ENCODE results near the gene FAM120A.

Gene FAM120A

DNA sequence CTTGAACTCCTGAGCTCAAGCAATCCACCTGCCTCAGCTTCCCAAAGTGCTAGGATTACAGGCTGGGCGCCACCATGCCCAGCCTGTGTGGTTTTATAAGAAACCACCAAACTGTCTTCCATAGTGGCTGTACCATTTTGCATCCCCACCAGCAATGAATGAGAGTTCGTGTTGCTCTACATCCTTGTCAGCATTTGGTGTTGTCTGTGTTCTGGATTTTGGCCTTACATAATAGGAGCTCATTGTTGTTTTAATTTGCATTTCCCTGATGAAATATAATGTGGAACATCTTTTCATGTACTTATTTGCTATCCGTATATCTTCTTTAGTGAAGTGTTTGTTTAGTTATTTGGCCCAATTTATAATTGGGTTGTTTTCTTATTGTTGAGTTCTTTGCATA is 154.7 kb downstream of the FAM120A start:
- peaks cover 2% of the 10 kb centered on the region; the same call in 1 of the 2 replicates for H3K9me3 ChIP-seq (ENCODE audit: insufficient read depth, low read depth, low read length)
- H3K9ac ChIP-seq (ENCODE audit: low read depth, low read length, poor library complexity, severe bottlenecking) = no peak overlapping the region
- no peaks in the 10 kb centered on the region for H3K9me2 ChIP-seq (replicated peaks; ENCODE audit: low read depth, low read length)
- H3K4me3 ChIP-seq (ENCODE audit: low read length, poor library complexity, severe bottlenecking) = no peak overlapping the region
- H3K4me1 ChIP-seq (ENCODE audit: insufficient read depth, low read length, poor library complexity, severe bottlenecking) = peaks cover 5% of the 10 kb centered on the region
- peaks cover 4% of the 10 kb centered on the region for H4K20me1 ChIP-seq (ENCODE audit: insufficient read depth, low read length, poor library complexity, severe bottlenecking)
- no peaks in the 10 kb centered on the region for H3K36me3 ChIP-seq (ENCODE audit: insufficient read depth, low read length)
- no peak overlapping the region for H3K4me2 ChIP-seq (ENCODE audit: low read depth, low read length, poor library complexity, severe bottlenecking)
- no peak overlapping the region for H2AFZ ChIP-seq (ENCODE audit: low read length)
- H3K79me2 ChIP-seq (ENCODE audit: insufficient read depth, low read length) = peaks cover 59% of the 10 kb centered on the region
- H3K27me3 ChIP-seq (ENCODE audit: insufficient read depth, low read length, poor library complexity, severe bottlenecking) = no peaks in the 10 kb centered on the region
- no peak for TF ChIP-seq EZH2phosphoT487 (IDR thresholded peaks at IDR 0.05; ENCODE audit: borderline replicate concordance)
- TF ChIP-seq, protein P1, sequence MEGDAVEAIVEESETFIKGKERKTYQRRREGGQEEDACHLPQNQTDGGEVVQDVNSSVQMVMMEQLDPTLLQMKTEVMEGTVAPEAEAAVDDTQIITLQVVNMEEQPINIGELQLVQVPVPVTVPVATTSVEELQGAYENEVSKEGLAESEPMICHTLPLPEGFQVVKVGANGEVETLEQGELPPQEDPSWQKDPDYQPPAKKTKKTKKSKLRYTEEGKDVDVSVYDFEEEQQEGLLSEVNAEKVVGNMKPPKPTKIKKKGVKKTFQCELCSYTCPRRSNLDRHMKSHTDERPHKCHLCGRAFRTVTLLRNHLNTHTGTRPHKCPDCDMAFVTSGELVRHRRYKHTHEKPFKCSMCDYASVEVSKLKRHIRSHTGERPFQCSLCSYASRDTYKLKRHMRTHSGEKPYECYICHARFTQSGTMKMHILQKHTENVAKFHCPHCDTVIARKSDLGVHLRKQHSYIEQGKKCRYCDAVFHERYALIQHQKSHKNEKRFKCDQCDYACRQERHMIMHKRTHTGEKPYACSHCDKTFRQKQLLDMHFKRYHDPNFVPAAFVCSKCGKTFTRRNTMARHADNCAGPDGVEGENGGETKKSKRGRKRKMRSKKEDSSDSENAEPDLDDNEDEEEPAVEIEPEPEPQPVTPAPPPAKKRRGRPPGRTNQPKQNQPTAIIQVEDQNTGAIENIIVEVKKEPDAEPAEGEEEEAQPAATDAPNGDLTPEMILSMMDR (conservative IDR thresholded peaks at IDR 0.05; ENCODE audit: low read length) = no peak
- no peaks in the 10 kb centered on the region for H3F3A ChIP-seq (ENCODE audit: low read depth)

DNA sequence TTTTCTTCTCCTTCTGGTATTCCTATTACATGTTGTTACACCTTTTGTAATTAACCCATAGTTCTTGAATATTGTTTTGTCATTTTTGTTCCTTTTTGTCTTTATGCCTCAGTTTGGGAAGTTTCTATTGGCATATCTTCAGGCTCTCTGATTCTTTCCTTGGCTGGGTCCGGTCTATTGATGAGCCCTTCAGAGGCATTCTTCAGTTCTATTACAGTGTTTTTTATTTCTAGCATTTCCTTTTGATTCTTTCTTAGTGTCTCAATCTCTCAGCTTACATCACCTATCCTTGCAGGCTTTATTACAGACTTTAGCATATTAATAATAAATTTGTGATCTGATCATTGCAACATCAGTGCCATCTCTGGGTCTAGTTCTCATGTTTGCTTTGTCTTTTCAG is 158.7 kb downstream of the FAM120A start:
- no peaks in the 10 kb centered on the region for H4K20me1 ChIP-seq (ENCODE audit: insufficient read depth, low read length, poor library complexity, severe bottlenecking)
- peaks cover 2% of the 10 kb centered on the region; the same call in 1 of the 2 replicates for H3K9me3 ChIP-seq (ENCODE audit: insufficient read depth, low read depth, low read length)
- H3K27me3 ChIP-seq (ENCODE audit: insufficient read depth, low read length, poor library complexity, severe bottlenecking) = no peaks in the 10 kb centered on the region
- H3K36me3 ChIP-seq (ENCODE audit: insufficient read depth, low read length) = no peaks in the 10 kb centered on the region
- no peak for TF ChIP-seq EZH2phosphoT487 (IDR thresholded peaks at IDR 0.05; ENCODE audit: borderline replicate concordance)
- TF ChIP-seq, protein P1 (conservative IDR thresholded peaks at IDR 0.05; ENCODE audit: low read length) = no peak
- no peak overlapping the region for H3K4me3 ChIP-seq (ENCODE audit: low read length, poor library complexity, severe bottlenecking)
- no peak overlapping the region for H3K4me2 ChIP-seq (ENCODE audit: low read depth, low read length, poor library complexity, severe bottlenecking)
- H3K9me2 ChIP-seq (replicated peaks; ENCODE audit: low read depth, low read length) = no peaks in the 10 kb centered on the region
- no peaks in the 10 kb centered on the region for H3F3A ChIP-seq (ENCODE audit: low read depth)
- H3K79me2 ChIP-seq (ENCODE audit: insufficient read depth, low read length) = peaks cover 53% of the 10 kb centered on the region
- H2AFZ ChIP-seq (ENCODE audit: low read length) = no peak overlapping the region
- no peak overlapping the region for H3K9ac ChIP-seq (ENCODE audit: low read depth, low read length, poor library complexity, severe bottlenecking)
- H3K4me1 ChIP-seq (ENCODE audit: insufficient read depth, low read length, poor library complexity, severe bottlenecking) = no peaks in the 10 kb centered on the region

DNA sequence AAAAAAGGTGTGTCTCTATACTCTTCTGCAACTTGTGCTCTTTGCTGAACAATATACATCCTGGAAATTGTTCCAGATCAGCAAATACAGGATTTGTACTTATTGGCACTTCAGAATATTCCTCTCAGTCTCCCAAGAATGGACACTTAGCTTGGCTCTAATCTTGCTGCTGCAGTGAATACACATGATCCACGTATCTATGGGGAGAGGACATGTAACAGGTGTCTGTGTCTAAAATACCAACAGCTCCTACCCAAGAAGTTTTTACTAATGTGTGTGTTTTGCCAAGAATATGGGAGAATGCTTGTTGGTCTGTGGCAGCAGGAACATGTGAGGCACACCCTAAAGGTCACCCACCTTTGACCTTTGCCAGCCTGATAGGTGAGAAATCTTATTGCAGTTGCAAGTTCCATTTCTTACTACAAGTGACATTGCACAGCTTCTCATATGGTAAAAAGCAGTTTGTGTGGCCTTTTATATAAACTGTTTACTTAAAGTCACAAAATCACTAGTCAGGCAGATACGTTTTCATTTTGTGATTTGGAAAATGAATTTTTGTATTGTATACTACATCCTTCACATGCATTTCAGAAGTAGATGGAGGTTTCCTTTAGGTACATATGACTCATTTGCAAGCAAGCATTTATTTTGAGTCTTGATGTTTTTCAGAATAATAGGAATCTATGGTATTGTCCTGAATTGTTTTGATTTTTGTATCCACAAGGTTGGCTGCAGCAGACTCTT is 160.7 kb downstream of the FAM120A start:
- Histone ChIP-seq H2AFZ (ENCODE audit: low read length) (no peak overlapping the region), H3K4me2 (ENCODE audit: low read depth, low read length, poor library complexity, severe bottlenecking) (no peak overlapping the region), H3K27me3 (ENCODE audit: insufficient read depth, low read length, poor library complexity, severe bottlenecking) (no peaks in the 10 kb centered on the region), H3K4me3 (ENCODE audit: low read length, poor library complexity, severe bottlenecking) (no peak overlapping the region), H4K20me1 (ENCODE audit: insufficient read depth, low read length, poor library complexity, severe bottlenecking) (no peaks in the 10 kb centered on the region), H3K4me1 (ENCODE audit: insufficient read depth, low read length, poor library complexity, severe bottlenecking) (peaks cover 2% of the 10 kb centered on the region), H3K9ac (ENCODE audit: low read depth, low read length, poor library complexity, severe bottlenecking) (no peak overlapping the region), H3K36me3 (ENCODE audit: insufficient read depth, low read length) (no peaks in the 10 kb centered on the region), H3K9me2 (replicated peaks; ENCODE audit: low read depth, low read length) (no peaks in the 10 kb centered on the region), H3K79me2 (ENCODE audit: insufficient read depth, low read length) (peaks cover 58% of the 10 kb centered on the region), H3F3A (ENCODE audit: low read depth) (no peaks in the 10 kb centered on the region), H3K9me3 (ENCODE audit: insufficient read depth, low read depth, low read length) (peaks cover 2% of the 10 kb centered on the region; the same call in 1 of the 2 replicates)
- TF ChIP-seq, protein P1 (conservative IDR thresholded peaks at IDR 0.05; ENCODE audit: low read length) = no peak
- no peak for TF ChIP-seq EZH2phosphoT487 (IDR thresholded peaks at IDR 0.05; ENCODE audit: borderline replicate concordance)
